ENCODE measurements around the gene ATG2B. TPM values are rescaled to one million over a fixed set of nuclear protein-coding genes. Genes with fewer than 3 reads are reported as not detected.

ATG2B gene
- total and polyA plus RNA-seq, 7 experiments from 2014 or later: 1.8 to 43.4 (median 24.7) TPM

- Mint-ChIP-seq H3K9me3 (no peaks in the 10 kb centered on the region), H3K27ac (no peak overlapping the region), H3K4me1 (no peaks in the 10 kb centered on the region), H3K4me3 (no peak overlapping the region), H3K27me3 (peaks cover 7 to 43% (median 32%) of the 10 kb centered on the region in 5 donors), H3K36me3 (no peaks in the 10 kb centered on the region)
- intact Hi-C loops (cut with micrococcal nuclease): no loop called here
- ATAC-seq (no peak), DNase-seq (no peak)
- CTCF ChIA-PET: no interaction called here
- no peaks in the 10 kb centered on the region for H3K27me3 ChIP-seq (ENCODE audit: control insufficient read depth in 2 of 2, insufficient read depth in 2 of 2, low read length in 2 of 2)
- H3K27ac ChIP-seq (ENCODE audit: low read depth, low read length): no peak overlapping the region
- no peaks in the 10 kb centered on the region for H3K9me3 ChIP-seq (ENCODE audit: control insufficient read depth in 2 of 3, low read length in 3 of 3)
- H3K4me1 ChIP-seq (ENCODE audit: control insufficient read depth in 2 of 2, insufficient read depth in 2 of 2, low read length in 2 of 2): no peaks in the 10 kb centered on the region
- POLR2A ChIA-PET: interaction anchor here (1.0 kb wide), 1 partner anchor 9 kb away, joined by 3 read pairs; no protein-coding TSS in a partner anchor
- H3K4me3 ChIP-seq (ENCODE audit: low read length): no peak overlapping the region
- no peaks in the 10 kb centered on the region for H3K36me3 ChIP-seq (ENCODE audit: control insufficient read depth in 2 of 3, insufficient read depth in 3 of 3, low read length in 3 of 3)
Measured at GRCh38 chr14:96252999-96253539, 110.1 kb downstream of the ATG2B start.

DNA sequence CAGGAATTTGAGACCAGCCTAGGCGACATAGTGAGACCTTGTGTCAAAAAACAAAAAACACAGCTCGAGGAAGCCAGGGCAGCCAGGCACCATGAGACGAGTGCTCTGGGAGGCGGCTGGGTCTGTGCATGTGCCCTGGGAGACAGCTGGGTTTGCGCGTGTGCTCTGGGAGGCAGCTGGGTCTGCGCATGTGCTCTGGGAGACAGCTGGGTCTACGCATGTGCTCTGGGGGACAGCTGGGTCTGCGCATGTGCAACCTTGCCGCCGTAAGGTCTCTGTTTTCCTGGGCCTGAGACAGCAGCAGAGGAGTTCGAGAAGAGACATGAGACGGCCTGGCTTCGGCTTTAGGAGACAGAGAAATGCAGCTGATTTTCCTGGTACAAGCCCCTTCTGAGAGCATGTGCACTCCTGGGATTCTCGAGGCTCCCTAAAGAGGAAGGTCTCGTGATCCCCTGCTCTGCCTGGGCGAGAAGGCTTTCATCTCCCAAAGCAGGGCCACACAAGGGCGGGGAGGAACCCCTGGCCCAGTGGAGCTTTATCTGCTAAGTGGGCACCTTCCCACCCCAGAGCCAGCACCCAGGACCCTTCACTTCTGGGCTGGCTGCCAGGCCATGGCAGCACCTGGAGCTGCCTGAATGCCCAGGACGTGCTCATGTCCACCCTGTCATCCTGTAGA is 110.7 kb downstream of the ATG2B start:
- no peaks in the 10 kb centered on the region for H3K27me3 ChIP-seq (ENCODE audit: control insufficient read depth in 2 of 2, insufficient read depth in 2 of 2, low read length in 2 of 2)
- no peak for DNase-seq
- H3K4me1 ChIP-seq (ENCODE audit: control insufficient read depth in 2 of 2, insufficient read depth in 2 of 2, low read length in 2 of 2): no peaks in the 10 kb centered on the region
- CTCF ChIA-PET: no interaction called here
- no peak for ATAC-seq
- no peaks in the 10 kb centered on the region for H3K36me3 Mint-ChIP-seq
- H3K4me3 ChIP-seq (ENCODE audit: low read length): no peak overlapping the region
- POLR2A ChIA-PET: interaction anchor here (1.0 kb wide), 1 partner anchor 10 kb away, joined by 3 read pairs; no protein-coding TSS in a partner anchor
- intact Hi-C loops (cut with micrococcal nuclease): no loop called here
- H3K27ac Mint-ChIP-seq: no peak overlapping the region
- no peak overlapping the region for H3K4me3 Mint-ChIP-seq
- H3K36me3 ChIP-seq (ENCODE audit: control insufficient read depth in 2 of 3, insufficient read depth in 3 of 3, low read length in 3 of 3): no peaks in the 10 kb centered on the region
- H3K27me3 Mint-ChIP-seq: peaks cover 5 to 40% (median 32%) of the 10 kb centered on the region in 5 donors
- no peaks in the 10 kb centered on the region for H3K9me3 ChIP-seq (ENCODE audit: control insufficient read depth in 2 of 3, low read length in 3 of 3)
- no peak overlapping the region for H3K27ac ChIP-seq (ENCODE audit: low read depth, low read length)
- no peaks in the 10 kb centered on the region for H3K9me3 Mint-ChIP-seq
- no peaks in the 10 kb centered on the region for H3K4me1 Mint-ChIP-seq

GRCh38 chr14:96251656-96252155 is 111.4 kb downstream of the ATG2B start:
- Mint-ChIP-seq H3K36me3 (no peaks in the 10 kb centered on the region), H3K27me3 (peaks cover 2 to 35% (median 25%) of the 10 kb centered on the region in 5 donors), H3K4me3 (no peak overlapping the region), H3K4me1 (no peaks in the 10 kb centered on the region), H3K9me3 (no peaks in the 10 kb centered on the region), H3K27ac (no peak overlapping the region)
- ATAC-seq: no peak
- ChIA-PET POLR2A (no interaction called here), CTCF (no interaction called here)
- Histone ChIP-seq H3K27me3 (ENCODE audit: control insufficient read depth in 2 of 2, insufficient read depth in 2 of 2, low read length in 2 of 2) (no peaks in the 10 kb centered on the region), H3K9me3 (ENCODE audit: control insufficient read depth in 2 of 3, low read length in 3 of 3) (no peaks in the 10 kb centered on the region), H3K4me1 (ENCODE audit: control insufficient read depth in 2 of 2, insufficient read depth in 2 of 2, low read length in 2 of 2) (no peaks in the 10 kb centered on the region), H3K36me3 (ENCODE audit: control insufficient read depth in 2 of 3, insufficient read depth in 3 of 3, low read length in 3 of 3) (no peaks in the 10 kb centered on the region), H3K4me3 (ENCODE audit: low read length) (no peak overlapping the region), H3K27ac (ENCODE audit: low read depth, low read length) (no peak overlapping the region)
- no peak for DNase-seq
- intact Hi-C loops (cut with micrococcal nuclease): no loop called here

- POLR2A ChIA-PET: no interaction called here
- peaks cover 0 to 40% (median 30%) of the 10 kb centered on the region in 5 donors for H3K27me3 Mint-ChIP-seq
Measured at GRCh38 chr14:96250485-96250884, 112.7 kb downstream of the ATG2B start.

GRCh38 chr14:96249029-96249428 is 114.1 kb downstream of the ATG2B start:
- ATAC-seq: peak; percentile 82
- H3K27me3 ChIP-seq (ENCODE audit: control insufficient read depth in 2 of 2, insufficient read depth in 2 of 2, low read length in 2 of 2): peaks cover 0 to 3% of the 10 kb centered on the region in 2 donors
- Mint-ChIP-seq H3K4me1 (no peaks in the 10 kb centered on the region), H3K9me3 (no peaks in the 10 kb centered on the region), H3K27me3 (peaks cover 2 to 32% (median 27%) of the 10 kb centered on the region in 5 donors), H3K27ac (no peak overlapping the region), H3K4me3 (no peak overlapping the region), H3K36me3 (no peaks in the 10 kb centered on the region)
- H3K4me1 ChIP-seq (ENCODE audit: control insufficient read depth in 2 of 2, insufficient read depth in 2 of 2, low read length in 2 of 2): no peaks in the 10 kb centered on the region
- H3K9me3 ChIP-seq (ENCODE audit: control insufficient read depth in 2 of 3, low read length in 3 of 3): no peaks in the 10 kb centered on the region
- DNase-seq: no peak
- CTCF ChIA-PET: no interaction called here
- H3K4me3 ChIP-seq (ENCODE audit: low read length): no peak overlapping the region
- no peak overlapping the region for H3K27ac ChIP-seq (ENCODE audit: low read depth, low read length)
- intact Hi-C loops (cut with micrococcal nuclease): no loop called here
- H3K36me3 ChIP-seq (ENCODE audit: control insufficient read depth in 2 of 3, insufficient read depth in 3 of 3, low read length in 3 of 3): no peaks in the 10 kb centered on the region
- POLR2A ChIA-PET: no interaction called here

More at GRCh38 chr14:96250485-96250884, 112.7 kb downstream of the ATG2B start:
- CTCF ChIA-PET: no interaction called here
- Histone ChIP-seq H3K9me3 (ENCODE audit: control insufficient read depth in 2 of 3, low read length in 3 of 3) (no peaks in the 10 kb centered on the region), H3K27me3 (ENCODE audit: control insufficient read depth in 2 of 2, insufficient read depth in 2 of 2, low read length in 2 of 2) (no peaks in the 10 kb centered on the region), H3K27ac (ENCODE audit: low read depth, low read length) (no peak overlapping the region), H3K4me3 (ENCODE audit: low read length) (no peak overlapping the region), H3K36me3 (ENCODE audit: control insufficient read depth in 2 of 3, insufficient read depth in 3 of 3, low read length in 3 of 3) (no peaks in the 10 kb centered on the region), H3K4me1 (ENCODE audit: control insufficient read depth in 2 of 2, insufficient read depth in 2 of 2, low read length in 2 of 2) (no peaks in the 10 kb centered on the region)
- Mint-ChIP-seq H3K36me3 (no peaks in the 10 kb centered on the region), H3K9me3 (no peaks in the 10 kb centered on the region), H3K27ac (no peak overlapping the region), H3K4me3 (no peak overlapping the region), H3K4me1 (no peaks in the 10 kb centered on the region)
- ATAC-seq (no peak), DNase-seq (no peak)
- intact Hi-C loops (cut with micrococcal nuclease): no loop called here

DNA sequence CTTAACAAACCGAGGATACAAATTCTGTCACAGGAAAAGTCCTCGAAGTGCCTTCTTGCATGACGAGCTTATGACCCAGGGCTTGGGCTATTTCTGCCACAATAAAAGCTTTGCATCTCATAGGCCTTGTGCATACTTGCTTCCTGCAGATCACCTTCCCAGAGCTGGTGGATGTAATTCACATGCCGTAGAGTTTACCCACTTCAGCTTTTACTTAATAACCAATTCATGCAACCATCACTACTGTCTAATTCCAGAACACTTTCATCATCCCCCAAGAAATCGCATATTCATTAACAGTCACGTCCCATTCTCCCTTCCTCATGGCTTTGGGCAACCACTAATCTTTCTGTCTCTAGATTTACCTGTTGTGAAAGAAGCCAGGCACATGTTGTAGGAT is 116.1 kb downstream of the ATG2B start:
- Mint-ChIP-seq H3K9me3 (peaks cover 0 to 1% (median 0%) of the 10 kb centered on the region in 11 donors), H3K4me1 (no peaks in the 10 kb centered on the region), H3K36me3 (no peaks in the 10 kb centered on the region), H3K4me3 (no peak overlapping the region), H3K27me3 (peaks cover 2 to 20% (median 19%) of the 10 kb centered on the region in 5 donors), H3K27ac (no peak overlapping the region)
- no peak overlapping the region for H3K4me3 ChIP-seq (ENCODE audit: low read length)
- no peak overlapping the region for H3K27ac ChIP-seq (ENCODE audit: low read depth, low read length)
- no peak for ATAC-seq
- intact Hi-C loops (cut with micrococcal nuclease): no loop called here
- DNase-seq: no peak
- H3K9me3 ChIP-seq (ENCODE audit: control insufficient read depth in 2 of 3, low read length in 3 of 3): no peaks in the 10 kb centered on the region
- H3K36me3 ChIP-seq (ENCODE audit: control insufficient read depth in 2 of 3, insufficient read depth in 3 of 3, low read length in 3 of 3): no peaks in the 10 kb centered on the region
- ChIA-PET CTCF (no interaction called here), POLR2A (no interaction called here)
- peaks cover 0 to 3% of the 10 kb centered on the region in 2 donors for H3K27me3 ChIP-seq (ENCODE audit: control insufficient read depth in 2 of 2, insufficient read depth in 2 of 2, low read length in 2 of 2)
- H3K4me1 ChIP-seq (ENCODE audit: control insufficient read depth in 2 of 2, insufficient read depth in 2 of 2, low read length in 2 of 2): no peaks in the 10 kb centered on the region

- H3K27me3 Mint-ChIP-seq: peaks cover 2 to 23% (median 13%) of the 10 kb centered on the region in 5 donors
- H3K4me1 Mint-ChIP-seq: no peaks in the 10 kb centered on the region
Measured at GRCh38 chr14:96246539-96246847, 116.6 kb downstream of the ATG2B start.

More at GRCh38 chr14:96246539-96246847, 116.6 kb downstream of the ATG2B start:
- Mint-ChIP-seq H3K36me3 (no peaks in the 10 kb centered on the region), H3K9me3 (peaks cover 0 to 3% (median 0%) of the 10 kb centered on the region in 11 donors), H3K27ac (no peak overlapping the region), H3K4me3 (no peak overlapping the region)
- ATAC-seq: no peak
- no peak for DNase-seq
- intact Hi-C loops (cut with micrococcal nuclease): no loop called here
- no peak overlapping the region for H3K4me3 ChIP-seq (ENCODE audit: low read length)
- ChIA-PET CTCF (no interaction called here), POLR2A (no interaction called here)
- peaks cover 0 to 3% of the 10 kb centered on the region in 2 donors for H3K27me3 ChIP-seq (ENCODE audit: control insufficient read depth in 2 of 2, insufficient read depth in 2 of 2, low read length in 2 of 2)
- no peaks in the 10 kb centered on the region for H3K4me1 ChIP-seq (ENCODE audit: control insufficient read depth in 2 of 2, insufficient read depth in 2 of 2, low read length in 2 of 2)
- H3K9me3 ChIP-seq (ENCODE audit: control insufficient read depth in 2 of 3, low read length in 3 of 3): no peaks in the 10 kb centered on the region
- H3K36me3 ChIP-seq (ENCODE audit: control insufficient read depth in 2 of 3, insufficient read depth in 3 of 3, low read length in 3 of 3): no peaks in the 10 kb centered on the region
- no peak overlapping the region for H3K27ac ChIP-seq (ENCODE audit: low read depth, low read length)
